Measurements from ENCODE around the gene TMEM176B.

The TMEM176B gene

DNA sequence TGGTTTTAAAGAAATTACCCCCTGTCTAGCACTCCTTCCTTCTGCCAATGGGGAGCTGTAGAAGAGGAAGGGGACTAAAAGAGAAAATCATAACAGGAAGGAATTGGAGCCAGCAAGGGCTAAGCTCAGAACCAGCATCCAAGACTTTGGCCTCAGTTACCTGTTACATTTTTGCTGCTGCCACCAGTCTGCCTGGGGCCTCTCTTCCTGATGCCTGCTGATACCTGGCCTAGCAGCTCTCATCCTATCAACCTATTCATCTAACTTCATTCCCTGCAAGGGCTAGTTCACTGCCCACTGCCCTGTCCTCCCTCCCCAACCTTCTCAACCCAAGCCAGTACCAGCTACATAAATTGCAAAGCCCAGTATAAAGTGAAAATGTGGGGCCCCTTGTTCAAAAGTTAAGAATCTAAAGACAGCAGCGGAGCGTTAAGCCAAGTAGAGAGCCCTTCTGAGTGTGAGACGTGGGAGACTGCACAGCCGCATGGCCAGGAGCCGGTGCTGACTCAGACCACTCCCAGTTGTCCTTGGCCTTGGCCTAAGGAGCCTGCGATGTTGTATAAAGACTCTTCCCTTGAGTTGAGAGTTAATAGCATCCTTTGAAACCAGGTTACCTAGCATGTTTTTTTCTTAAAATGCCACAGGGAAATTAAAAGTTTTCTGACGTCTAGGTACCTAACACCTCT, 38.9 kb upstream of the TMEM176B start:
- H3K9ac ChIP-seq (ENCODE audit: low read depth, low read length): no peak overlapping the region
- no peak for DNase-seq
- H3K79me2 ChIP-seq (ENCODE audit: insufficient read depth, low read length): no peaks in the 10 kb centered on the region
- no peak overlapping the region for H3K27ac ChIP-seq (ENCODE audit: low read length)
- H3K4me3 ChIP-seq (ENCODE audit: low read depth in 1 of 2, low read length in 2 of 2): no peak overlapping the region
- H4K20me1 ChIP-seq (ENCODE audit: insufficient read depth, low read length): no peaks in the 10 kb centered on the region
- H3K27me3 ChIP-seq (ENCODE audit: insufficient read depth, low read length, poor library complexity): peaks cover 14% of the 10 kb centered on the region
- H3K9me3 ChIP-seq (ENCODE audit: insufficient read depth, low read length, severe bottlenecking): no peaks in the 10 kb centered on the region
- no peak for TF ChIP-seq EZH2 (IDR thresholded peaks at IDR 0.05; ENCODE audit: borderline replicate concordance, low read depth, low read length, severe bottlenecking)
- TF ChIP-seq, protein P1, sequence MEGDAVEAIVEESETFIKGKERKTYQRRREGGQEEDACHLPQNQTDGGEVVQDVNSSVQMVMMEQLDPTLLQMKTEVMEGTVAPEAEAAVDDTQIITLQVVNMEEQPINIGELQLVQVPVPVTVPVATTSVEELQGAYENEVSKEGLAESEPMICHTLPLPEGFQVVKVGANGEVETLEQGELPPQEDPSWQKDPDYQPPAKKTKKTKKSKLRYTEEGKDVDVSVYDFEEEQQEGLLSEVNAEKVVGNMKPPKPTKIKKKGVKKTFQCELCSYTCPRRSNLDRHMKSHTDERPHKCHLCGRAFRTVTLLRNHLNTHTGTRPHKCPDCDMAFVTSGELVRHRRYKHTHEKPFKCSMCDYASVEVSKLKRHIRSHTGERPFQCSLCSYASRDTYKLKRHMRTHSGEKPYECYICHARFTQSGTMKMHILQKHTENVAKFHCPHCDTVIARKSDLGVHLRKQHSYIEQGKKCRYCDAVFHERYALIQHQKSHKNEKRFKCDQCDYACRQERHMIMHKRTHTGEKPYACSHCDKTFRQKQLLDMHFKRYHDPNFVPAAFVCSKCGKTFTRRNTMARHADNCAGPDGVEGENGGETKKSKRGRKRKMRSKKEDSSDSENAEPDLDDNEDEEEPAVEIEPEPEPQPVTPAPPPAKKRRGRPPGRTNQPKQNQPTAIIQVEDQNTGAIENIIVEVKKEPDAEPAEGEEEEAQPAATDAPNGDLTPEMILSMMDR (IDR thresholded peaks at IDR 0.05; ENCODE audit: borderline replicate concordance, extremely low read depth, low read length, poor library complexity, severe bottlenecking): no peak
- ATAC-seq (ENCODE audit: insufficient read depth, low read depth): no peak
- no peaks in the 10 kb centered on the region for H3K36me3 ChIP-seq (ENCODE audit: insufficient read depth, low read length)
- no peak overlapping the region for H2AFZ ChIP-seq (ENCODE audit: low read depth, low read length)
- no peak overlapping the region for H3K4me2 ChIP-seq (ENCODE audit: insufficient read depth, low read length)
- H3K4me1 ChIP-seq (ENCODE audit: insufficient read depth, low read length): no peaks in the 10 kb centered on the region

DNA sequence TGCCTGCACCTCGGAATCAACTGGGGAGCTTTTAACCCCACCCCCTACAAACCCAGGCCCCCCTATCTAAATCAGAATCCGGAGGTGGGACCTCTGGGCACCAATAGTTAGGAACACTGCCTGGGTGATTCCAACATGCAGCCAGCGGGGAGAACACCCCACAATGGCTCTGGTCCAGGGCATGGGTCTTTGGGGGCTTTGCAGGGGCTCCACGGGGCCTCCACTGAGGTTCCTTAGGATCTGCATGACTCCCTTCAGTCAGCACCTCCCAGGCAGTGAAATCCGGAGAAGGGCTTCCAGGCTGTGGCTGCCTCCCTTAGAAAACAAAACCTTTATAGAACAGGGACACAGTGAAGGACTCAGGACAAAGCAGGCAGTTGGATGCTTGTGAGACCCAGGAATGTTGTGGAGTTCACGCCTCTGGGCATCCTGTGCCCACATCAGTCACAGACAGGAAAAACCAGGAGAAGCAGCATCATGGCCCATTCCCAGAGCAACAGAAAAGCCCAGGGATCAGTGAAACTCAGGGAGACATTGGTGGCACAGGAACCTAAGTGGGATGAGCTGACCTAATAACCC, 35.6 kb upstream of the TMEM176B start:
- H3K4me3 ChIP-seq (ENCODE audit: low read depth in 1 of 2, low read length in 2 of 2): no peak overlapping the region
- peaks cover 8% of the 10 kb centered on the region for H3K27me3 ChIP-seq (ENCODE audit: insufficient read depth, low read length, poor library complexity)
- H3K79me2 ChIP-seq (ENCODE audit: insufficient read depth, low read length): no peaks in the 10 kb centered on the region
- H2AFZ ChIP-seq (ENCODE audit: low read depth, low read length): no peak overlapping the region
- no peak overlapping the region for H3K4me2 ChIP-seq (ENCODE audit: insufficient read depth, low read length)
- H3K27ac ChIP-seq (ENCODE audit: low read length): no peak overlapping the region
- no peaks in the 10 kb centered on the region for H3K36me3 ChIP-seq (ENCODE audit: insufficient read depth, low read length)
- H3K4me1 ChIP-seq (ENCODE audit: insufficient read depth, low read length): no peaks in the 10 kb centered on the region
- TF ChIP-seq, protein P1 (IDR thresholded peaks at IDR 0.05; ENCODE audit: borderline replicate concordance, extremely low read depth, low read length, poor library complexity, severe bottlenecking): no peak
- TF ChIP-seq EZH2 (IDR thresholded peaks at IDR 0.05; ENCODE audit: borderline replicate concordance, low read depth, low read length, severe bottlenecking): no peak
- no peaks in the 10 kb centered on the region for H3K9me3 ChIP-seq (ENCODE audit: insufficient read depth, low read length, severe bottlenecking)
- no peak overlapping the region for H3K9ac ChIP-seq (ENCODE audit: low read depth, low read length)
- DNase-seq (no peak), ATAC-seq (ENCODE audit: insufficient read depth, low read depth) (no peak)
- H4K20me1 ChIP-seq (ENCODE audit: insufficient read depth, low read length): no peaks in the 10 kb centered on the region

DNA sequence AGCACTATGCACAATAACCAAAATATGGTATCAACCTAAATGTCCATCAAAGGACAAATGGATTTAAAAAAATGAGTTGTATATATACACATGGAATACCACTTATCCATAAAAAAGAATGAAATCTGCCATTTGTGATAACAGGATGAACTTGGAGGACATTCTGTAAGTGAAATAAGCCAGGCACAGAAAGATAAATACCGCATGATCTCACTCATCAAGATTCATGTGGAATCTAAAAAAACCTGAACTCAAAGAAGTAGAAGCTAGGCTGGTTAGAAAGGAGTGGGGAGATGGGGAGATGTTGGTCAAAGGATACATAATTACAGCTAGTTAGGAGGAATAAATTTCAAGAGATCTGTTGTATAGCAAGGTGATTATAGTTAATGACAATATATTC, 34.9 kb upstream of the TMEM176B start:
- Histone ChIP-seq H3K27me3 (ENCODE audit: insufficient read depth, low read length, poor library complexity) (peaks cover 8% of the 10 kb centered on the region), H3K9ac (ENCODE audit: low read depth, low read length) (no peak overlapping the region), H3K4me1 (ENCODE audit: insufficient read depth, low read length) (no peaks in the 10 kb centered on the region), H4K20me1 (ENCODE audit: insufficient read depth, low read length) (no peaks in the 10 kb centered on the region), H3K9me3 (ENCODE audit: insufficient read depth, low read length, severe bottlenecking) (no peaks in the 10 kb centered on the region), H3K79me2 (ENCODE audit: insufficient read depth, low read length) (no peaks in the 10 kb centered on the region), H3K4me2 (ENCODE audit: insufficient read depth, low read length) (no peak overlapping the region), H3K36me3 (ENCODE audit: insufficient read depth, low read length) (no peaks in the 10 kb centered on the region), H2AFZ (ENCODE audit: low read depth, low read length) (no peak overlapping the region), H3K27ac (ENCODE audit: low read length) (no peak overlapping the region), H3K4me3 (ENCODE audit: low read depth in 1 of 2, low read length in 2 of 2) (no peak overlapping the region)
- TF ChIP-seq, protein P1 (IDR thresholded peaks at IDR 0.05; ENCODE audit: borderline replicate concordance, extremely low read depth, low read length, poor library complexity, severe bottlenecking): no peak
- TF ChIP-seq EZH2 (IDR thresholded peaks at IDR 0.05; ENCODE audit: borderline replicate concordance, low read depth, low read length, severe bottlenecking): no peak
- ATAC-seq (ENCODE audit: insufficient read depth, low read depth): no peak
- DNase-seq: no peak
